Stimulated activated naive CD4-positive, alpha-beta T cell treated with Interleukin-2 at 50 U/mL for 16 hours (primary cell): ENCODE measurements around the gene SRF.

ENCODE experiments used
- DNase-seq: peaks from one replicate; lab custom pipeline; 2025; lab: John Stamatoyannopoulos, UW

The SRF gene

DNA sequence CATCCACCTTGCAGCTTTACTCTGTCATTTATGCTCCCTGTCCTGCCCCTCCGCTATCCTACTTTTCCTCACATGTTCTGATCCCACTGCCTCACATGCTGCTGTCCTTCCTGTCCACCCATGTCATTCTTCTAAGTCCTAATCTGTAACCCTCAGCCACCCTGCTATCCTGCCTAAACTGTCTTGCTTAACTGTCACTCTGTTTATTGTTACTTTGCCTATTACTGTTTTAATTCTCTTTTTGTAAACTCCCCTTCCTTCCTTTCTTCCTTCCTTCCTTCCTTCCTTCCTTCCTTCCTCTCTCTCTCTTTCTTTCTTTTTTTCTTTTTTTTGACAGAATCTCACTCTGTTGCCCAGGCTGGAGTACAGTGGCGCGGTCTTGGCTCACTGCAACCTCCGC lies 12.4 kb downstream of the SRF start:
- DNase-seq, result no peak

DNA sequence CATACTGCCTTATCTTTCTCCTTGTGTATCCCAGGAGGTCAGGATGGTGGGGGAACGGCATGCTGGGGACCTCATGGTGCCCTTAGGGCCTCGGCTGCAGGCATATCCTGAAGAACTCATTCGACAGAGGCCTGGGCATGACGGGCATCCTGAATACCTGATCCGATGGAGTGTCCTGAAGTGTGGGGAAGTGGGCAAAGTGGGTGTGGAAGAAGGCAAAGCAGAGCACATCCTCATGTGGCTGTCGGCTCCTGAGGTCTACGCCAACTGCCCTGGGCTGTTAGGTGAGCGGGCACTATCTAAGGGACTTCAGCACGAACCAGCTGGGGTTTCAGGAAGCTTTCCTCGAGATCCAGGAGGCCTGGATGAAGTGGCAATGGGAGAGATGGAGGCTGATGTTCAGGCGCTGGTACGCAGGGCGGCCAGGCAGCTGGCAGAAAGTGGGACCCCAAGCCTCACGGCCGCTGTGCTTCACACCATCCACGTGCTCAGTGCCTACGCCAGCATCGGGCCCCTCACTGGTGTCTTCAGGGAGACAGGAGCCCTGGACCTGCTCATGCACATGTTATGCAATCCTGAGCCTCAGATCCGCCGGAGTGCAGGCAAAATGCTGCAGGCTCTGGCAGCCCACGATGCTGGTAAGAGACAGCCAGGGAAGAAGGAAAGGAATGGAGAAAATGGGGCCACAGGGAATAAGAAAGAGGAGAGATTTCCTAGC lies 13.4 kb downstream of the SRF start:
- DNase-seq, result no peak

DNA sequence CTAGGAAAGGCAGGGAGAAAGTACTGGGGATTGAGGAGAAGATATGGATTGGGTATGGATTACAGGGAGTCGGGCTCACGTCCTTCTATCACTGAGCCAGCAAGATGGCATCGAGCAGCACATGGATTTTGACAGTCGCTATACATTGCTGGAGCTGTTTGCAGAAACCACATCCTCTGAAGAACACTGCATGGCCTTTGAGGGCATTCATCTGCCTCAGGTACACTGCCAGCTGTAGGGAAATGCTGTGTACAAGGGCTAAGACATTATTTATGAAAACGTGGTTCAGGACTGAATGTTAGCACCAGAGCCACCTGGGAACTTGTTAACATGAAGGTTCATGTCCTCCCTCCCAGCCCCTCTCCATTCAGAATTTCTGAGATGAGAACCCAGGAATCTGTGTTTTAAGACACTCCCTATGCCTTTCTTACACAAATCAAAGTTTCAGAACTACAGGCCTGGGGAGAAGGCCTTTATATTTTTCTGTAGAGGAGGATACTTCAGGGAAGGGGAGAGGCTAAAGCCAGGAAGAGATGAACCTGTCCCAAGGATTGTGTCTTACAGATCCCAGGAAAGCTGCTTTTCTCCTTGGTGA lies 14.4 kb downstream of the SRF start:
- no peak for DNase-seq

DNA sequence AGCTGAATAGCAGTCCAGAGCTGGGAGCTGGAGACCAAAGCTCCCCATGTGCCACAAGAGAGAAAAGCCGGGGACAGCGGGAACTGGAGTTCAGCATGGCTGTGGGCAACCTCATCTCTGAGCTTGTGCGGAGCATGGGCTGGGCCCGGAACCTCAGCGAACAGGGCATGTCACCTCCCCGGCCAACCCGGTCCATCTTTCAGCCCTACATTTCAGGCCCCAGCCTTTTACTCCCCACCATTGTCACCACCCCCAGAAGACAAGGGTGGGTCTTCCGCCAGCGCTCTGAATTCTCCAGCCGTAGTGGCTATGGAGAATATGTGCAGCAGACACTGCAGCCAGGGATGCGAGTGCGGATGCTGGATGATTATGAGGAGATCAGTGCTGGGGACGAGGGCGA lies 14.9 kb downstream of the SRF start:
- no peak for DNase-seq

DNA sequence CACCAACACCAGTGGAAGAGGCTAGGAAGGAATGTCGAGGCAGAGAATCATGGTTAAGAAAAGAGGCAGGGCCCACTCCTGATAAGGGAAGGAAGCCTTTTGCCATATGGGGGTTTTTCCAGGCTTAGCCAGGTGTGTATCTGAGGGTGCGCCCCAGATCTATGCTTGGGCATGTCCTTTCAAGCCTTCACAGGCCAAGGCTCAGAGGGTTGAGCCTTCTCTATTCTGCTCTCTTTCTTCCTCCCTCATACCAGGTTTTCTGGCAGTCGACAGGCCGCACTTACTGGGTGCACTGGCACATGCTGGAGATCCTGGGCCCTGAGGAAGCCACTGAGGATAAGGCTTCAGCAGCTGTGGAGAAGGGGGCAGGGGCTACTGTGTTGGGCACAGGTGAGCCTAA lies 15.6 kb downstream of the SRF start:
- DNase-seq, result no peak

DNA sequence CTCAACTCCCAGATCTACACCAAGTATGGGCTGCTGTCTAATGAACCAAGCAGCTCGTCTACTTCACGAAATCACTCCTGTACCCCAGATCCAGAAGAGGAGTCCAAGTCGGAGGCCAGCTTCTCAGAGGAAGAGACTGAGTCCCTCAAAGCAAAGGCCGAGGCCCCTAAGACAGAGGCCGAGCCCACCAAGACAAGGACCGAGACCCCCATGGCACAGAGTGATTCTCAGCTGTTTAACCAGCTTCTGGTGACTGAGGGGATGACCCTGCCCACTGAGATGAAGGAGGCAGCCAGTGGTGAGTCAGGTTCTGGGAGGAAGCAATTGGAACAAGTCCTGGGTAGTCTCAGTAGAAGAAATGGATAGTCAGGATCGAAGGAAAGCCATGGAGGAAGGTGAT lies 16.8 kb downstream of the SRF start:
- DNase-seq, result no peak

DNA sequence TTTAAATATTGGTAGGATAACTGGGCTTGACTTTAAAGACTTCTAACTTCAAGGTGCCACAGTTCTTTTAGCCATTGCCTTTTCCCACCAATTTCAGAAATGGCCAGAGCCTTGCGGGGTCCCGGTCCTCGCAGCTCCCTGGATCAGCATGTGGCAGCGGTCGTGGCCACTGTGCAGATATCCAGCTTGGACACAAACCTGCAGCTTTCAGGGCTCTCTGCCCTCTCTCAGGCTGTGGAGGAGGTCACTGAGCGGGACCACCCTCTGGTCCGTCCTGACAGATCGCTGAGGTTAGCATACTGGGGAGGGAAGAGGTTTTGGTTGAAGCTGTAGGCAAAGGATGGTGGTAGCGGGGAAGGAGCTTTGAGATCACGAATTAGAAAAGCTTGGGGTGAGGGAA lies 17.4 kb downstream of the SRF start:
- DNase-seq, result no peak

DNA sequence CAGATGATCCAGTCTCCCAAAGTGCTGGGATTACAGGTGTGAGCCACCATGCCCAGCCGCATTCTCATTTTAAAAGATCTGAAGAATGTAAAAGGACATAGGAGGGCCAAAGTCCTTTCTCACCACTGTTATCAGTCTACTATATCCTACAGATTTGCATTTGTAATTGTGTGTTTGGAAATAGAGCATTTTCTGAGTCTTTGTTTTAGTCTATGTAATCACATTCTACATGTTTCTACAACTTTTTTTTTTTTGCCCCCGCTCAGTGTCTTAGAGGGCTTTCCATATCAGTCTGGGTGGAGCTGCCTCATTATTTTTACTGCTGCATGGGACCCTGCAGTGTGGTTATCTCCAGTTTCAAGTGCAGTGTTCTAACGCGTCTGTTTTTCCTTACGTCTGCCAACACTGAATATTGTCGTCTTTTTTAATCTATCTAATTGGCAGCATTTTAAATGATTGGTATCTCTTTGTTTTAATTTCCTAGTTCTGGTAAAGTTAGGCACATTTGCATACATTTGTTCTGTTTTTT lies 18.8 kb downstream of the SRF start:
- DNase-seq, result no peak

DNA sequence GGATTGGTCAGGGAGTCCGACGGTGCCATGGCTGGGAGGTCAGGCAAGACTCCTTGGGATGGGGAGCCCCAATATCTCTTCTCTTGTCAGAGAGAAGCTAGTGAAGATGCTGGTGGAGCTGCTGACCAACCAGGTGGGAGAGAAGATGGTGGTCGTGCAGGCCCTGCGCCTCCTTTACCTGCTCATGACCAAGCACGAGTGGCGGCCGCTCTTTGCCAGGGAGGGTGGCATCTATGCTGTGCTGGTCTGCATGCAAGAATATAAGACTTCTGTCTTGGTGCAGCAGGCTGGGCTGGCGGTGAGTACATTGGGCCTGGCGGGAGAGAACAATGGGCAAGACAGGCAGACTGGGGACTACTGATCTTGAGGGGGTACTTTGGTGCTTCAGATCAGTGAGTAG lies 21.8 kb downstream of the SRF start:
- no peak for DNase-seq

DNA sequence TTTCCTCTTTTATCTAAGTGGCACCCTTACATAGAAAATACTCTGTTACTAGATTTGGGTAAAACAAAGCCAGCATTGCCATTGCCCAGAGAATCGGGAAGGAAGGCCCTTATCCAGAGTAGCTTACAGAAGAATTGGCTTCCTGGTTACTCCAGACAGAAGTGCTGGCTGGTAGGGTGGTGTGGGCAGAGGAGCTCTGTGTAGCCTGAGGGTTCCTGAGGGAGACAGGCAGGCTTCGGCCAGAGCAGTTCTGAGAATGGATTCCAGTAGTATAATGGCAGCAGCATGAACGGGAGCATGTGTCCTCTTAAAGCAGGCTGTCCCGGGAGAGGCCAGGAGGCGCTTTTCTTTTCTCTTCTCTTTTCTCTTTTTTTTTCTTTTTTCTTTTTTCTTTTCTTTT lies 22.9 kb downstream of the SRF start:
- DNase-seq, result no peak

DNA sequence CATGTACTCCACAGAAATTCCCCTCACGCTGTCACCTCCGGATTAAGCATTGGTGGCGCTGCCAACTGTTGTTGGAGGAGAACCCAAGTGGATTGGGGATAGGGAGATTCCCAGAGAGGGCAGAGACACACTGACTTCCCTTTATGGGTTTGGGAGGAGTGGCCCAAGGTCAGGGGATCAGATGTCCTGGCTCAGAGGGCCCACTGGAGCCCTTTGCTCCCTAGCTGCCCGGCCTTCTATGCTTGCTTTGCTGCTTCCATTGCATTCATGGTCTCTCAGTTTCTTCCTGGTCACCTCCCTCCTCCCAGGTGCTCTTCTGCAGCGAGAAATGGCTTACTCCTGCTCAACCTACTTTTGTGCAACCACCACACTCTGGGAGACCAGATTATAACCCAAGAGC lies 25.3 kb downstream of the SRF start:
- DNase-seq, result no peak

DNA sequence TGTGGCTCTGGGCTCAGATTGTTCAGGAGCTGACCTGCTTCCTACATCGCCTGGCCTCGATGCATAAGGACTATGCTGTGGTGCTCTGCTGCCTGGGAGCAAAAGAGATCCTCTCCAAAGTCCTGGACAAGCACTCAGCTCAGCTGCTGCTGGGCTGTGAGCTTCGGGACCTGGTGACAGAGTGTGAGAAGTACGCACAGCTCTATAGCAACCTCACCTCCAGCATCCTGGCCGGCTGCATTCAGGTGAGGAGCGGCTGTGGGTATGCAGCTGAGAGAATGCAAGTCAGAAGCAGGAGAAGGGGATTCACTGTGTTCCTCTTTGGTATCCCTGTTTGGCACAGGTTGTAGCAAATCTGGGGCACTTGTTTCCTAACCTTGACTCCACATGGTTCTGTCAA lies 28.8 kb downstream of the SRF start:
- DNase-seq, result no peak

DNA sequence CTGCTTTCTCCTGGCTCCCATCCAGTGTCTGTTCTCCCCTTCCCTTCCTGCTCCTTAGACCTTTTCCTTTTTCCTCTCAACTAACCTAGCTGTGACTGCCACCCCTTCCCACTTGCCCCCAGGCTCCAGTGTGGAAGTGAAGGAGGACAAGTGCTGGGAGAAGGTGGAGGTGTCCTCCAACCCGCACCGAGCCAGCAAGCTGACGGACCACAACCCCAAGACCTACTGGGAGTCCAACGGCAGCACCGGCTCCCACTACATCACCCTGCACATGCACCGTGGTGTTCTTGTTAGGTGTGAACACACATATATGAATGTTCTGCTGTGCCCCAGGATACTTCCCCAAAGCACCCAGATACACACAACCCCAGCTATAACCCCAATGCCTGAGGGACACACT lies 29.5 kb downstream of the SRF start:
- no peak for DNase-seq

DNA sequence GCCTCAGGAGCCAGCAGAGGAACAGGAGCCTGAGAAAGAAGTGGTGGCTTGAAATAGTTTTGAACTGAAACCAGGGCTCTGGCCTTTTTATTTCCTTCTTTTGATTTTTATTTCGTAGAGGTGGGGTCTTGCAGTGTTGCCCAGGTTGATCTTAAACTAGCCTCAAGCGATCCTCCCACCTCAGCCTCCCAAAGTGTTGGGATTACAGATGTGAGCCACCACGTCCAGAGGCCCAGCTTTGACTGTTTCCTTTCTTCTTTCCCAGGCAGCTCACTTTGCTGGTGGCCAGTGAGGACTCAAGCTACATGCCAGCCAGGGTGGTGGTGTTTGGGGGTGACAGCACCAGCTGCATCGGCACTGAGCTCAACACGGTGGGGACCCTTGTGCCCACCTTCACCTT lies 31.4 kb downstream of the SRF start:
- DNase-seq, result no peak

DNA sequence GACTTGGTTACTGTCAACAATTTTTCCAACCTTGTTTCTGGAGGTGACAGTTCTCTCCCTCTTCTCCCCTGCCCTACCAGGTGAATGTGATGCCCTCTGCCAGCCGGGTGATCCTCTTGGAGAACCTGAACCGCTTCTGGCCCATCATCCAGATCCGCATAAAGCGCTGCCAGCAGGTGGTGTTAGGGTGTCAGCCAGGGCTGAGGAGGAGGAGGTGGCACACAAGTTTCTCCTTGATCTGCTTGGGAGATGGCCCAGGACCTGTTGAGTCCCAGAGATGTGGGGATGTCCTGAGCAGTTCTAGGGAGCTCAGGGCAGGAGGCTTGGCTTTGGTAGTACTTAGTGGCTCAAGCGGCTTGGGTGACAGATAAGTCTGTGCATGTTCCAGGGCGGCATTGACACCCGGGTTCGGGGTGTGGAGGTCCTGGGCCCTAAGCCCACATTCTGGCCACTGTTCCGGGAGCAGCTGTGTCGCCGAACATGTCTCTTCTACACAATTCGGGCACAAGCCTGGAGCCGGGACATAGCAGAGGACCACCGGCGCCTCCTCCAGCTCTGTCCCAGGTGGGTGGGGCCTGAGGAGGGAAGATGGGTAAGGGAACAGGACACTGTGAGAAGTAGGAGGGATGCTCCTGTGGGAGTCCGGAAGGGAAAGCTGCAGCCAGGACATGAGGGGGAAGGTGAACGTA lies 32.1 kb downstream of the SRF start:
- no peak for DNase-seq

DNA sequence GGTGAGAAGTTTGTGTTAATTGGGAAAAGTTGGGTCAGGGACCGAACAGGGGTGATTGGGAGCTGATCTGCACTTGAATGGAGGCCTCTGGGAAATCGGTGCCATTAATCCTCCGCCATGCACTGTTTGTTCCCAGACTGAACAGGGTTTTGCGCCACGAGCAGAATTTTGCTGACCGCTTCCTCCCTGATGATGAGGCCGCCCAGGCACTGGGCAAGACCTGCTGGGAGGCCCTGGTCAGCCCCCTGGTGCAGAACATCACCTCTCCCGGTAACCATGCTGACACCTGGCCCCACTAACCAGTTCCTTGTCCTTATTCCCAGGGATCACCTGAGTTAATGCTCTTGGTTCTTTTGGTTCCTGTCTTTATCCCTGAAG lies 32.6 kb downstream of the SRF start:
- no peak for DNase-seq

DNA sequence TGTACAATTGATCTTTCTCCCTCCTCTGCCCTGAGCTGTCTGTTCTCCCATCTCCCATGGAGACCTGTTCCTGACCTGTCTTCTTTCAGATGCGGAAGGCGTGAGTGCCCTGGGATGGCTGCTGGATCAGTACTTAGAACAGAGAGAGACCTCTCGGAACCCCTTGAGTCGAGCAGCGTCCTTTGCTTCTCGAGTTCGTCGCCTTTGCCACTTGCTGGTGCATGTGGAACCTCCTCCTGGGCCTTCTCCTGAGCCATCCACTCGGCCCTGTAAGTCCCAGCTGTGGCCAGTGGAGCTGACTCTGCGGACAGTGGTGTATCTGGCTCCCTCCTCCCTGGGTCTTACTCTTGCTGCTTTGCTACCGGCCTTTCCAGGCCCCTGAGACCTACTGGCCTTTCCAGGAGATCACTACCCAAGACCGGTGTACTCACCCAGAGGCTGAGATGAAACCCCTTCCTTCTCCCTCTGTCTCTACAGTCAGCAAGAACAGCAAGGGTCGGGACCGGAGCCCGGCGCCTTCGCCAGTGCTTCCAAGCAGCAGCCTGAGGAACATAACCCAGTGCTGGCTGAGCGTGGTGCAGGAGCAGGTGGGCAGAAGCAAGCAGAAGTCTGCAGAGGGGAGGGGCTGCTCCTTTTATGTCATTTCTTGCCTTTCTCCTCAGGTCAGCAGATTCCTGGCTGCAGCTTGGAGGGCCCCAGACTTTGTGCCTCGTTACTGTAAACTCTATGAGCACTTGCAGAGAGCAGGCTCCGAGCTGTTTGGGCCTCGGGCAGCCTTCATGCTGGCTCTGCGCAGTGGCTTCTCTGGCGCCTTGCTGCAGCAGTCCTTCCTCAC lies 33.4 kb downstream of the SRF start:
- DNase-seq, result no peak

DNA sequence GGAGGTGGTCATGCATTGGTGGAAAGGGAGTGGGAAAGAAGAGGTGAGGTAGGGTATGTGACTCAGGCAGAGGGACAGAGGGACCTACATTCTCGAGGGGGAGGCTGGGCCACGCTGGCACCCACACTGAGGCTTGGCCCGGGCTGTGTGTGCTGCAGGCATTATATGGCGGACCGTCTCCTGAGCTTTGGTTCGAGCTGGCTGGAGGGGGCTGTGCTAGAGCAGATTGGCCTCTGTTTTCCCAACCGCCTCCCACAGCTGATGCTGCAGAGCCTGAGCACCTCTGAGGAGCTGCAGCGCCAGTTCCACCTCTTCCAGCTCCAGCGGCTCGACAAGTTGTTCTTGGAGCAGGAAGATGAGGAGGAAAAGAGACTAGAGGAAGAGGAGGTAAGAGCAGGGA lies 34.8 kb downstream of the SRF start:
- DNase-seq, result no peak

DNA sequence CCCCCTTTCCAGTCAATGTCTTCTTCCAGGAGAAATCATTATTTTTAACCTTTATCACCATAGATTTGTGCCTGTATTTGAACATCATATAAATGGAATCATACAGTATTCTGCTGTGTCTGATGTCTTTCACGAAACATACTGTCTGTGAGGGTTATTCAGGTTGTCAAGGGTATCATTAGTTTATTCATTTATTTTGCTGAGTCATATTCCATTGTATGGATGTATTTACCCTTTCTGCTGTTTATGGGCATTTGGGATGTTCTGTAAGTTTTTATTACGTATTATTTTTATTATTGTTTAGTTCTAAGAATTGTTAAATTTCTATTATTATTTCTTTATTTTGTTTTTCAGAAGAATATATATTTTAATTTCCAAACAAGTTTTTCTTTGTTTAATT lies 36.2 kb downstream of the SRF start:
- no peak for DNase-seq

DNA sequence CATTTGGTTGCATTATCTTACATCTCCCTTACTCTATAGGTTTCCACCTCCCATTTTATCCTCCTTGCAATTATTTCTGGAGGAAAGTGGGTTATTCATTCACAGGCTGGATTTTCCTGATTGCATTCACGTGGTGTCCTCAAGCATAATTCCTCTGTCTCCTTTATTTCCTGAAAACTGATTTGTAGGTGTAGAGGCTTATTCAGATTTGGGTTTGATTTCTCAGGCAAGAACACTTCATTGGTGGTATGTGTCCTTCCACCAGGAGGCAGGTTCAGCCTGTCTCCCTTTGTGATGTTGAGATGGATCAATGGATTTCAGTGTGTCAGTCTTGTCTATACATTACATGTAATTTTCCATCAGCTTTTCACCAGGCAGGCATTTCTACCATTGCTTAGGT lies 40.9 kb downstream of the SRF start:
- no peak for DNase-seq

DNA sequence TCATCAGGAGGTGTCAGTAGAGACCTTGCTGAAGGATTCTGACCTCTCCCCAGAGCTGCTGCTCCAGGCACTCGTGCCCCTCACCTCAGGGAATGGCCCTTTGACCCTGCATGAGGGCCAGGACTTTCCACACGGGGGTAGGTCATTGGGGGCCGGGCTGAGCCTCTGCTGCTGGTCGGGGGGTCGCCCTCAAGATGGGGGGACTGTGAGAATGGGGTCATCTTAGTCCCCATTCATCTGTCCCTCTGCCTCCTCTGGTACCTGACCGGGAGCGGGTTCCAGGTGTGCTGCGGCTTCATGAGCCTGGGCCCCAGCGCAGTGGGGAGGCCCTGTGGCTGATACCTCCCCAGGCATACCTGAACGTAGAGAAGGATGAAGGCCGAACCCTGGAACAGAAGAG lies 42.4 kb downstream of the SRF start:
- no peak for DNase-seq

DNA sequence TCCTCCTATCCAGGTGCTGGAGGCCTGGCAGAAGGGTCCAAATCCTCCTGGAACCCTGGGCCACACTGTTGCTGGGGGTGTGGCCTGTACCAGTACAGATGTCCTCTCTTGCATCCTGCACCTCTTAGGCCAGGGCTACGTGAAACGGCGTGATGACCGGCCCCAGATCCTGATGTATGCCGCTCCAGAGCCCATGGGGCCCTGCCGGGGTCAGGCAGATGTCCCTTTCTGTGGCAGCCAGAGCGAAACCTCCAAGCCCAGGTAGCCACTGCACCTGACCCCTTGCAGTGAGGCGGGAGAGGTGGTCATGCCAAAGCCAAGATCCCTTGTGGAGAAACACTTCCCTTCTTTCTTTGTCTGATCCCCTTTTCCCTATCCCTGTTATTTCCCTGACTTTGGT lies 44.0 kb downstream of the SRF start:
- no peak for DNase-seq

DNA sequence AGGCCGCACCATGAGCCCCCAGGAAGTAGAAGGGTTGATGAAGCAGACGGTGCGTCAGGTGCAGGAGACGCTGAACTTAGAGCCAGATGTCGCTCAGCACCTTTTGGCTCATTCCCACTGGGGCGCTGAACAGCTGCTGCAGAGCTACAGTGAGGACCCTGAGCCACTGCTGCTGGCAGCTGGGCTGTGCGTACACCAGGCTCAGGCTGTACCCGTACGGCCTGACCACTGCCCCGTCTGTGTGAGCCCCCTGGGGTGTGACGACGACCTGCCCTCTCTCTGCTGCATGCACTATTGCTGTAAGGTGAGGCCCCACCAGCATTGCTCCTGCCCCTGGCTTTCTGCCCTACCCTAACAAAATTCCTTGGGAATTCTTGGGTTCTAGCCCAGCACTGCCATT lies 45.1 kb downstream of the SRF start:
- DNase-seq, result no peak
